ENCODE data around the gene SLX9.

Gene SLX9

GRCh38 chr21:44987886-44988606 lies 48.2 kb downstream of the SLX9 start:
- TF ChIP-seq CTCF (IDR thresholded peaks at IDR 0.05; ENCODE audit: extremely low read depth, insufficient read depth, missing control alignments) = no peak
- in situ Hi-C loops (cut with MboI; ENCODE audit: low pct_unique_long_range_greater_than_20kb, low sequenced_read_pairs, unreplicated experiment) = no loop called here
- DNase-seq (ENCODE audit: low spot score) = no peak

GRCh38 chr21:44988607-44989536 lies 49.0 kb downstream of the SLX9 start:
- TF ChIP-seq CTCF (IDR thresholded peaks at IDR 0.05; ENCODE audit: extremely low read depth, insufficient read depth, missing control alignments) = no peak
- in situ Hi-C loops (cut with MboI; ENCODE audit: low pct_unique_long_range_greater_than_20kb, low sequenced_read_pairs, unreplicated experiment) = no loop called here
- no peak for DNase-seq (ENCODE audit: low spot score)

- DNase-seq (ENCODE audit: low spot score) = no peak
- in situ Hi-C loops (cut with MboI; ENCODE audit: low pct_unique_long_range_greater_than_20kb, low sequenced_read_pairs, unreplicated experiment) = no loop called here
- TF ChIP-seq CTCF (IDR thresholded peaks at IDR 0.05; ENCODE audit: extremely low read depth, insufficient read depth, missing control alignments) = no peak
Measured at GRCh38 chr21:44989537-44989886, 49.7 kb downstream of the SLX9 start.

- TF ChIP-seq CTCF (IDR thresholded peaks at IDR 0.05; ENCODE audit: extremely low read depth, insufficient read depth, missing control alignments) = no peak
- DNase-seq (ENCODE audit: low spot score) = no peak
Measured at GRCh38 chr21:44989943-44990780, 50.3 kb downstream of the SLX9 start.

GRCh38 chr21:44990921-44991320 lies 51.1 kb downstream of the SLX9 start:
- DNase-seq (ENCODE audit: low spot score) = no peak
- no peak for TF ChIP-seq CTCF (IDR thresholded peaks at IDR 0.05; ENCODE audit: extremely low read depth, insufficient read depth, missing control alignments)
- in situ Hi-C loops (cut with MboI; ENCODE audit: low pct_unique_long_range_greater_than_20kb, low sequenced_read_pairs, unreplicated experiment) = no loop called here

More at GRCh38 chr21:44989943-44990780, 50.3 kb downstream of the SLX9 start:
- in situ Hi-C loops (cut with MboI; ENCODE audit: low pct_unique_long_range_greater_than_20kb, low sequenced_read_pairs, unreplicated experiment) = no loop called here
